Cardiac fibroblast (primary cell): ENCODE results near the gene NFIB.

Experiments
- DNase-seq, 2 donors: peaks; one replicate each; pipeline versions ENCODE4 v3.0.0 to v3.0.0-alpha.2; 2010; ENCODE audit warnings: low read depth in 2 of 2
- H3K4me3 ChIP-seq, 2 donors: replicated peaks in 1 of 2; 1 replicate in 1 of 2; 2 replicates in 1 of 2; pipeline ENCODE4 v1.5.1; 2011; ENCODE audit warnings: low read depth in 2 of 2, low read length in 2 of 2, mild to moderate bottlenecking in 2 of 2, moderate library complexity in 1 of 2
- TF ChIP-seq, protein P1 (sequence below): IDR thresholded peaks from one replicate; pipeline ENCODE4 v1.5.1; 2011; ENCODE audit warnings: low read depth, mild to moderate bottlenecking, low read length, inconsistent platforms

The NFIB gene

DNA sequence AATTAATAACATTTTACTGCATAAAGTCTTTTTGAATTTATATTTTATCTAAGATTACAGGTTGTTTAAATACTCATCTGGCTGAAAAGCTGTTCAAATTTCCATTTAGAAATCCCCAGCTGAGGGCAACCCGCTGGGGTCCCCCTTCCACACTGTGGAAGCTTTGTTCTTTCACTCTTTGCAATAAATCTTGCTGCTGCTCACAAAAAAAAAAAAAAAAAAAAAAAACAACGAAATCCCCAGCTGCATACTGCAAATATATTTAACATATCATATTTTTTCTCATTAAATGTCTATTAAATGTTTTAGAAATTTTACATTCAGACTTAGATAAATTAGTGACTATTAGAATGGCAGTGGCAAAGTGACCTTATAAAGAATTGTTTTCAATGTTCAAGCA is 172.2 kb downstream of the NFIB start:
- no peak for DNase-seq
- no peak overlapping the region for H3K4me3 ChIP-seq
- TF ChIP-seq, protein P1, sequence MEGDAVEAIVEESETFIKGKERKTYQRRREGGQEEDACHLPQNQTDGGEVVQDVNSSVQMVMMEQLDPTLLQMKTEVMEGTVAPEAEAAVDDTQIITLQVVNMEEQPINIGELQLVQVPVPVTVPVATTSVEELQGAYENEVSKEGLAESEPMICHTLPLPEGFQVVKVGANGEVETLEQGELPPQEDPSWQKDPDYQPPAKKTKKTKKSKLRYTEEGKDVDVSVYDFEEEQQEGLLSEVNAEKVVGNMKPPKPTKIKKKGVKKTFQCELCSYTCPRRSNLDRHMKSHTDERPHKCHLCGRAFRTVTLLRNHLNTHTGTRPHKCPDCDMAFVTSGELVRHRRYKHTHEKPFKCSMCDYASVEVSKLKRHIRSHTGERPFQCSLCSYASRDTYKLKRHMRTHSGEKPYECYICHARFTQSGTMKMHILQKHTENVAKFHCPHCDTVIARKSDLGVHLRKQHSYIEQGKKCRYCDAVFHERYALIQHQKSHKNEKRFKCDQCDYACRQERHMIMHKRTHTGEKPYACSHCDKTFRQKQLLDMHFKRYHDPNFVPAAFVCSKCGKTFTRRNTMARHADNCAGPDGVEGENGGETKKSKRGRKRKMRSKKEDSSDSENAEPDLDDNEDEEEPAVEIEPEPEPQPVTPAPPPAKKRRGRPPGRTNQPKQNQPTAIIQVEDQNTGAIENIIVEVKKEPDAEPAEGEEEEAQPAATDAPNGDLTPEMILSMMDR: no peak

DNA sequence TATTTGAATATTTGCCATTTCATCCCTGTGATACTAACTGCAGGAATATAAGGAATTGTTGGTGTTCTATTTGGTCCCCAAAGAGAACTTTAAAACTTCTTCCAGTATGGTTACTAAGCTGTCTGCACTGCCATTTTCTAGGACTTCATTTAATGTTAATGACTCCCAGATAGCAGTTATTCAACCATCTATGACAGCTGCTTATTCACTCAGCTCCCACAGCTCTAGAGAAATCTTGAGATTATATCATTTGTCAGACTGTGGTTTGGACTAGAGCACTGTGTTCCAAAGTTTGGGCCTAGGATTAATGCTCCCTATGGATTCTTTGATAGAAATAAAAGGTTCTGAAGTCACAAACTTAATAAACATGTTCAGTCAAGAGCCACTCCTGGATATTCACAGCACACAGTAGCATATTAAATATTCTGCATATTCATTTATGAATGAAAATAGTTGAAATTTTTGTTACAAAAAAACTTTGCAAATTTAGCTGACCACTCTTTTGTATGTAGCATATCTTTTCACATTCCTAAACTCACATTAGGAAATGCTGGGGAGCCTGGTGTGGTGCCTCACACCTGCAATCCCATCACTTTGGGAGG is 173.7 kb downstream of the NFIB start:
- no peak overlapping the region for H3K4me3 ChIP-seq
- TF ChIP-seq, protein P1: no peak
- DNase-seq: no peak

DNA sequence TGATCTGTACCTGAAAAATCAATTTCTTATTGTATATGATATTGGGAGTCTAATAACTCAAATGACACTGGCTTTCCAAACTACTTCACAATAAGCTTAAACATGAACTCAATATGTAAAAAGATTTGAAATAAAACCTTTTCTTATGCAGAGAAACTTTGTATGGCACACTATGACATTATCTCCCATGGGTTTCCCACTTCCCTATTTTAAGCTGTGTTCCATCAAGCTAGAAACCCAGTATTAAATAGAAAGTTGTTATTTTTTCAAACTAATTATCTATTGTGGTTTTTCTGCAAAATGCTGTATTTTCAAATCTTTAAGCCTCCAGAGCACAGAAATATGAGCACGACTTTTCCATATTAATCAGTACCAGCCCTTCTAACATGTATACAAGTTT is 174.7 kb downstream of the NFIB start:
- TF ChIP-seq, protein P1: no peak
- no peak overlapping the region for H3K4me3 ChIP-seq
- DNase-seq: no peak

DNA sequence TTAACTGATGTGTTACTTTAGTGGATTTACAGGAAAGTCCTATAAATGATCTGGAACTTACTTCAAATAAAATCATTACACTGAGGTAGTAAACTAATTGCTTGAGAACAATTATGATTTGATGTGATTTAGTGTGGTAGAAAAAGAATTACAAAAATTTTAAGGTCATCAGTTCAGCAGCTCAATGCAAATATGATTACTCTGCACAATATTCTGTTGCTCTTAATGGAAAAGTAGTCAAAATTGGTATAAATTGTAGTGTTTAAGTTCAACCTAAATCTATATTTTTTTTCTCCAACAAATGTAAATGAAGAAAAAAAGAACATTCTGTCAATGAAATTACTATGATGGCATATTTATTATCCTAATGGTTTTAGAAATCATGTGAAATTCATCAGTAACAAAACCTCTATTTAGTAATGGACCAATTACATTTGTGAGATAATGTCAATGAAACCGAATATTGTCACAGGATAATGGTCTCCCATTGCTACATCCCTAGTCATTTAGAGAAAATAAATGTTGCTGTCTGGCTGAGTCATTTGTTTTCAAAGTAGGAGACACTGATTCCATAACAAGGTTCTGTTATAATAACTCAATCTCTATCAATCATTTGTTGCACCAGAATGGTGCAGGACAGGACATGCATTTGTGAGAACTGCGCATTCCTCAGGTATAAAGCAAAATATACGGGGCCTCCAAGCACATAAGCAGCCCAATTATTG is 177.1 kb downstream of the NFIB start:
- H3K4me3 ChIP-seq: no peak overlapping the region
- no peak for DNase-seq
- TF ChIP-seq, protein P1: no peak

DNA sequence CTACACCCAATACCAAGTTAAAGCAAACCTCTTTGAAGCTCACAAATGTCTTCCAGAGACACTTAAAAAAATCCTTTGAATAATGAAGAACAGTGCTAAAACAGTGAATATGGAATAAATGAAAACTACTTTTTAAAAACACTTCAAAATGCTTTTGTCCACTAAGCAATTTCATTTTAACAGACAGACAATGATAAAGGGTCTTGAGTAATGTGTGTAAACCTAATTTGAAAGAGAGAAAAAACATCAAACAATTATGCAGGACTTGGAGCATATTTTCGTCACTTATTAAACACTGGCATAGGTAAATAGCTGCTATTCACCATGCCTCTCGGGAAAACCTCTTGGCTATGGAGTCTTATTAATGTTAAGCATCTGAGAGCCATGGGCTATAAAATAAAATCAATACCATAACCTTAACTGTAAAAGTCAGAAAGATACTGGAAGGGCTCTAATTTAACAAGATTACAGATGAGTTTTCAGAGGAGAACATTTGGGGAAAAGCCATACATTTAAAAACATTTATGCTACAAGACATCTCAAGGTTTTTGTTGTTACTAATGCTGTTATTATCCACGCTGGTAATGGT is 177.8 kb downstream of the NFIB start:
- H3K4me3 ChIP-seq: no peak overlapping the region
- TF ChIP-seq, protein P1: no peak
- DNase-seq: no peak

DNA sequence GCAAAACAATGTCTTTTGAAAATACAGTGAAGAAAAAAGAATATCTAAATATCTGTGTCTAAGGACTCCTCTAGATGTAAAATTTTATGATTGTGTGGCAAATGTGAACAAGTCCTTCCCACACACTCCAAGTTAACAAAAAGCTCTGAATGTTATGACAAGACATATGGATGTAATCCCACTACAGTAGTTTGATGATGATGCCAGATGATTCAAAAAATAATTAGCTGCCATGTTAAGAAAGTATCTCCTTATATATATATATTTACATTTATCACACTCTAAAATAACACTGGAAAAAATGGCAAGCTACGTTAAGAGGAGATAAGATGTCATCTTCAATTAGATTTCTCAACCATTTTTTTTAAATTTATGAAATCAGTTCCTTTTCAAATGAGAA is 178.5 kb downstream of the NFIB start:
- TF ChIP-seq, protein P1: no peak
- no peak overlapping the region for H3K4me3 ChIP-seq
- DNase-seq: no peak
